Stomach (tissue), 9 donors: ENCODE results near the gene ZNF541. TPM values are rescaled to one million over a fixed set of nuclear protein-coding genes. Genes with fewer than 3 reads are reported as not detected.

Experiments used
- DNase-seq, 2 donors: peaks; one replicate each; pipeline versions ENCODE4 v3.0.0 to v3.0.0-alpha.2; 2013 to 2019
- H3K27ac ChIP-seq, 5 donors: fragments of 200-600 bp in 4 of 5; sonication (generic) in 4 of 5; one replicate each; pipeline ENCODE4 v1.5.1; 2013 to 2019; ENCODE audit warnings: mild to moderate bottlenecking in 1 of 5, moderate library complexity in 1 of 5
- H3K27me3 ChIP-seq, 3 donors: fragments of 200-600 bp; sonication (generic); one replicate each; pipeline ENCODE4 v1.5.1; 2017 to 2019; ENCODE audit warnings: mixed run types in 1 of 3
- H3K36me3 ChIP-seq, 4 donors: fragments of 200-600 bp; sonication (generic); 1 replicate in 3 of 4; 2 replicates in 1 of 4; pipeline ENCODE4 v1.5.1; 2016 to 2019
- H3K4me1 ChIP-seq, 4 donors: fragments of 200-600 bp; sonication (generic); one replicate each; pipeline ENCODE4 v1.5.1; 2016 to 2019
- H3K4me3 ChIP-seq, 4 donors: fragments of 200-600 bp; sonication (generic) in 3 of 4; one replicate each; pipeline ENCODE4 v1.5.1; 2016 to 2019; ENCODE audit warnings: mild to moderate bottlenecking in 1 of 4
- H3K9me3 ChIP-seq, 4 donors: fragments of 200-600 bp; sonication (generic); one replicate each; pipeline ENCODE4 v1.5.1; 2016 to 2019
- CTCF ChIP-seq, 7 experiments: fragments of 450-650 bp in 4 of 7; fragments of 200-600 bp in 3 of 7; sonication (generic) in 3 of 7; IDR thresholded peaks; one replicate each; pipeline ENCODE4 v1.5.1; 2016 to 2019; ENCODE audit warnings: antibody characterized with exemption in 7 of 7, control low read depth in 2 of 7, mild to moderate bottlenecking in 1 of 7
- EP300 ChIP-seq: sonication (generic); formaldehyde crosslinking; IDR thresholded peaks from one replicate; pipeline ENCODE4 v1.6.1; 2017; ENCODE audit warnings: antibody characterized with exemption
- POLR2A ChIP-seq, 4 donors: fragments of 450-650 bp; IDR thresholded peaks; one replicate each; pipeline ENCODE4 v1.6.1; 2016; ENCODE audit warnings: antibody characterized with exemption in 4 of 4, control low read depth in 2 of 4, mild to moderate bottlenecking in 1 of 4, moderate library complexity in 1 of 4
- POLR2AphosphoS5 ChIP-seq, 3 donors: sonication (generic); formaldehyde crosslinking; IDR thresholded peaks; one replicate each; pipeline ENCODE4 v1.6.1; 2016; ENCODE audit warnings: antibody characterized with exemption in 3 of 3
- WGBS, 5 donors: extraction: QIAGEN DNeasy Blood & Tissue Kit in 3 of 5; methylation state at CpG; one replicate each; pipeline versions ENCODE4 v1.1.5 to v1.1.7; 2013 to 2018; 5-methylcytosine and 5-hydroxymethylcytosine counted together
- intact Hi-C: fragments of 100-400 bp; cut with DNase I; formaldehyde crosslinking; loops from one replicate; pipeline ENCODE4 v1.15.1; 2023; ENCODE audit warnings: low total_unique reads
- polyA plus RNA-seq, 3 donors: library from polyadenylated mRNA; stranded (reverse); fragments of 200-250 nt; gene quantifications; one replicate each; pipeline ENCODE4 v1.2.3, GENCODE V29; 2013
- small RNA-seq, 4 donors: library from RNA; depleted of rRNA; stranded (forward); fragments of <200 nt; gene quantifications; one replicate each; pipeline ENCODE3, GENCODE V24; 2016
- total RNA-seq, 5 donors: library from RNA; depleted of rRNA; stranded (reverse); fragments of >200 nt; gene quantifications; one replicate each; pipeline versions ENCODE4 v1.1.0 to v1.2.3, GENCODE V29; 2014 to 2016
- donor health status: healthy with polysubstance abuse.
- donor health status: Bipolar disorder and iron deficiency.
- donor health status: healthy.

Gene ZNF541
- total and polyA plus RNA-seq, 8 donors: 0.08 to 0.19 (median 0.18) TPM; not detected in 5

- Histone ChIP-seq H3K4me1 (no peaks in the 10 kb centered on the region), H3K4me3 (no peak overlapping the region), H3K9me3 (no peaks in the 10 kb centered on the region), H3K36me3 (no peaks in the 10 kb centered on the region), H3K27ac (no peak overlapping the region), H3K27me3 (peaks cover 0 to 10% (median 0%) of the 10 kb centered on the region in 3 donors)
- intact Hi-C loops: no loop called here
- no peak for TF ChIP-seq CTCF (IDR thresholded peaks at IDR 0.05)
- TF ChIP-seq POLR2AphosphoS5 (IDR thresholded peaks at IDR 0.05): no peak
- no peak for TF ChIP-seq POLR2A (IDR thresholded peaks at IDR 0.05)
- no peak for TF ChIP-seq EP300
- WGBS, 5 donors: 32 to 50% (median 36%) methylated on average over 9 to 14 of the region's 14 CpGs
- DNase-seq: no peak
Measured at GRCh38 chr19:47531640-47532387, 41.1 kb downstream of the ZNF541 start.

- Histone ChIP-seq H3K4me1 (no peaks in the 10 kb centered on the region), H3K9me3 (no peaks in the 10 kb centered on the region), H3K4me3 (no peak overlapping the region), H3K36me3 (no peaks in the 10 kb centered on the region), H3K27ac (no peak overlapping the region), H3K27me3 (peaks cover 0 to 10% (median 0%) of the 10 kb centered on the region in 3 donors)
- no peak for DNase-seq
- TF ChIP-seq POLR2AphosphoS5 (IDR thresholded peaks at IDR 0.05) (no peak), EP300 (no peak)
- intact Hi-C loops: no loop called here
- whole genome bisulfite sequencing, 5 donors: 68 to 76% (median 70%) methylated on average over 11 to 16 of the region's 16 CpGs
Measured at GRCh38 chr19:47529018-47529742, 43.8 kb downstream of the ZNF541 start.

GRCh38 chr19:47526798-47527197 lies 46.1 kb downstream of the ZNF541 start:
- Histone ChIP-seq H3K9me3 (no peaks in the 10 kb centered on the region), H3K4me3 (no peak overlapping the region), H3K4me1 (peaks cover 0 to 4% (median 0%) of the 10 kb centered on the region in 4 donors), H3K27ac (no peak overlapping the region), H3K36me3 (no peaks in the 10 kb centered on the region), H3K27me3 (peaks cover 0 to 24% (median 0%) of the 10 kb centered on the region in 3 donors)
- WGBS, 5 donors: 79 to 92% (median 80%) methylated on average over 3 of the region's 3 CpGs
- intact Hi-C loops: no loop called here
- TF ChIP-seq POLR2AphosphoS5 (IDR thresholded peaks at IDR 0.05) (no peak), CTCF (IDR thresholded peaks at IDR 0.05) (no peak), POLR2A (IDR thresholded peaks at IDR 0.05) (no peak), EP300 (no peak)
- DNase-seq: no peak

GRCh38 chr19:47523473-47523872 lies 49.5 kb downstream of the ZNF541 start:
- DNase-seq: no peak
- H3K4me3 ChIP-seq: no peak overlapping the region
- 10 to 23% (median 20%) methylated on average over 7 of the region's 7 CpGs for WGBS, 5 donors
- H3K9me3 ChIP-seq: no peaks in the 10 kb centered on the region
- H3K4me1 ChIP-seq: peaks cover 0 to 7% (median 0%) of the 10 kb centered on the region in 4 donors
- no peaks in the 10 kb centered on the region for H3K36me3 ChIP-seq
- peak overlapping the region in 1 of 5 donors; percentile 20 for H3K27ac ChIP-seq
- TF ChIP-seq EP300 (no peak), POLR2A (IDR thresholded peaks at IDR 0.05) (no peak), CTCF (IDR thresholded peaks at IDR 0.05) (no peak), POLR2AphosphoS5 (IDR thresholded peaks at IDR 0.05) (no peak)
- intact Hi-C loops: no loop called here
- peaks cover 0 to 24% (median 0%) of the 10 kb centered on the region in 3 donors for H3K27me3 ChIP-seq

Small RNAs within 50 kb of the gene (small RNA-seq; reads per million reads assigned to genes)
- gene RN7SL322P: 0 reads per million in 4 donors

Other genes with a start within 250 kb of the ZNF541 start
- gene C5AR2, start 241.0 kb downstream of the ZNF541 start, total RNA-seq: 10 to 100 TPM in 1 of 5 donors, under 1 TPM in 2, not detected in 2; 0.73 to 11.1 (median 0.87) TPM
- gene C5AR2, start 241.0 kb downstream of the ZNF541 start, polyA plus RNA-seq: under 1 TPM; 0.13 to 0.93 (median 0.76) TPM
- gene DHX34, start 223.8 kb downstream of the ZNF541 start, total RNA-seq: 10 to 100 TPM in 4 of 5 donors, 1 to 10 TPM in 1; 8.1 to 28.6 (median 13.4) TPM
- gene DHX34, start 223.8 kb downstream of the ZNF541 start, polyA plus RNA-seq: 1 to 10 TPM; 6.9 to 9.7 (median 9.0) TPM
- gene MEIS3, start 153.6 kb downstream of the ZNF541 start, total RNA-seq: 10 to 100 TPM in 3 of 5 donors, 1 to 10 TPM in 2; 3.1 to 18.2 (median 10.5) TPM
- gene MEIS3, start 153.6 kb downstream of the ZNF541 start, polyA plus RNA-seq: 10 to 100 TPM; 11.9 to 16.7 (median 15.3) TPM
- 10 to 100 TPM in 1 of 5 donors, 1 to 10 TPM in 3, under 1 TPM in 1; 0.73 to 17.9 (median 6.4) TPM for gene SLC8A2, start 101.3 kb downstream of the ZNF541 start, total RNA-seq
- gene SLC8A2, start 101.3 kb downstream of the ZNF541 start, polyA plus RNA-seq: under 1 TPM; 0.12 to 0.60 (median 0.46) TPM
- gene KPTN, start 88.9 kb downstream of the ZNF541 start, total RNA-seq: 10 to 100 TPM in 3 of 5 donors, 1 to 10 TPM in 2; 3.2 to 28.0 (median 18.3) TPM
- 10 to 100 TPM in 2 of 3 donors, 1 to 10 TPM in 1; 6.4 to 23.4 (median 21.5) TPM for gene KPTN, start 88.9 kb downstream of the ZNF541 start, polyA plus RNA-seq
- 100 to 1,000 TPM in 3 of 5 donors, 10 to 100 TPM in 2; 46.1 to 170 (median 139) TPM for gene NAPA, start 58.1 kb downstream of the ZNF541 start, total RNA-seq
- 100 to 1,000 TPM in 2 of 3 donors, 10 to 100 TPM in 1; 91.1 to 107 (median 105) TPM for gene NAPA, start 58.1 kb downstream of the ZNF541 start, polyA plus RNA-seq
- gene BICRA, start 36.0 kb upstream of the ZNF541 start, total RNA-seq: 10 to 100 TPM in 4 of 5 donors, 1 to 10 TPM in 1; 8.3 to 13.4 (median 11.9) TPM
- gene BICRA, start 36.0 kb upstream of the ZNF541 start, polyA plus RNA-seq: 1 to 10 TPM; 2.7 to 4.2 (median 2.9) TPM
- gene EHD2, start 140.3 kb upstream of the ZNF541 start, total RNA-seq: 100 to 1,000 TPM in 1 of 5 donors, 10 to 100 TPM in 4; 24.5 to 334 (median 36.2) TPM
- gene EHD2, start 140.3 kb upstream of the ZNF541 start, polyA plus RNA-seq: 10 to 100 TPM; 38.6 to 45.1 (median 39.9) TPM
- gene NOP53, start 172.4 kb upstream of the ZNF541 start, total RNA-seq: 100 to 1,000 TPM; 110 to 784 (median 214) TPM
- gene NOP53, start 172.4 kb upstream of the ZNF541 start, polyA plus RNA-seq: 100 to 1,000 TPM; 540 to 699 (median 547) TPM
- gene SELENOW, start 205.6 kb upstream of the ZNF541 start, total RNA-seq: 1,000 to 10,000 TPM in 1 of 5 donors, 100 to 1,000 TPM in 4; 204 to 1,097 (median 628) TPM
- gene SELENOW, start 205.6 kb upstream of the ZNF541 start, polyA plus RNA-seq: 100 to 1,000 TPM; 496 to 589 (median 581) TPM
- gene TPRX1, start 231.4 kb upstream of the ZNF541 start, total RNA-seq: not detected
- gene TPRX1, start 231.4 kb upstream of the ZNF541 start, polyA plus RNA-seq: not detected
- gene CRX, start 248.8 kb upstream of the ZNF541 start, total RNA-seq: not detected
- gene CRX, start 248.8 kb upstream of the ZNF541 start, polyA plus RNA-seq: not detected